HG03521 (cell line): Measurements from ENCODE around the gene CMIP.

Experiments
- ATAC-seq: cut with Tn5 transposase; IDR thresholded peaks from one replicate; pipeline ENCODE4 v1.9.1; 2021; ENCODE audit warnings: mild to moderate bottlenecking, moderate library complexity; ENCODE audit not compliant: unreplicated experiment

Gene CMIP

GRCh38 chr16:81527477-81528178, 83.0 kb downstream of the CMIP start:
- no peak for ATAC-seq

GRCh38 chr16:81528256-81528655, 83.6 kb downstream of the CMIP start:
- no peak for ATAC-seq

GRCh38 chr16:81530296-81530721, 85.7 kb downstream of the CMIP start:
- no peak for ATAC-seq

- ATAC-seq: no peak
Measured at GRCh38 chr16:81530814-81531213, 86.2 kb downstream of the CMIP start.

- no peak for ATAC-seq
Measured at GRCh38 chr16:81531419-81531821, 86.8 kb downstream of the CMIP start.

GRCh38 chr16:81532491-81533174, 88.0 kb downstream of the CMIP start:
- no peak for ATAC-seq

- ATAC-seq: no peak
Measured at GRCh38 chr16:81533175-81533507, 88.5 kb downstream of the CMIP start.

- no peak for ATAC-seq
Measured at GRCh38 chr16:81535679-81536360, 91.2 kb downstream of the CMIP start.

- ATAC-seq: no peak
Measured at GRCh38 chr16:81536648-81537047, 92.0 kb downstream of the CMIP start.

GRCh38 chr16:81537721-81538561, 93.3 kb downstream of the CMIP start:
- no peak for ATAC-seq

- no peak for ATAC-seq
Measured at GRCh38 chr16:81539009-81539758, 94.6 kb downstream of the CMIP start.

GRCh38 chr16:81539759-81540472, 95.3 kb downstream of the CMIP start:
- no peak for ATAC-seq

- ATAC-seq: no peak
Measured at GRCh38 chr16:81541314-81541713, 96.7 kb downstream of the CMIP start.

GRCh38 chr16:81542609-81543570, 98.3 kb downstream of the CMIP start:
- no peak for ATAC-seq

GRCh38 chr16:81543571-81543970, 99.0 kb downstream of the CMIP start:
- ATAC-seq: no peak

GRCh38 chr16:81544261-81544660, 99.7 kb downstream of the CMIP start:
- ATAC-seq: no peak

GRCh38 chr16:81544700-81545271, 100.2 kb downstream of the CMIP start:
- ATAC-seq: no peak

- no peak for ATAC-seq
Measured at GRCh38 chr16:81545470-81546250, 101.1 kb downstream of the CMIP start.
